Measurements from ENCODE around the gene MMAA.
"Not testable (repeated sequence)": the region's sequence is repeated elsewhere in the genome, so short reads cannot be mapped to it uniquely, and the experiment has no call there.

The MMAA gene

DNA sequence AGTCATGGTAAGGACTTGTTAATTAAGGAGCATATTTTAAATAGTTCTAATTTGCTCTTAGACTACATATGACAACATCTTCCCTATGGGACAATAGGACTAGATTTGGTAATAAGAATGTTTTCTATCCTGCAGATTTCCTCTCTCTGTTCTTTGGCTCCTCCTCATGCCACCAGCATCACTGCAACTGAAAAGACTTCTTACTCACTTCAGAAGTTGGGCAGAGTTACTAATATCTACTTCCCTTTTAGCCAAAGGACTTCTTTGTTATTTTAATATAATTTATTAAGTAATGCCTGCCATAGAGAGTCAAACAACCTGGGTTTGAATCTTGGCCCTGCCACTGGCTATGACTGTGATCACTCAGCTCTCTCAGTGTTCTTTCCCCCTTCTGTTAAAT lies 16.4 kb downstream of the MMAA start:
- DNase-seq = no peak

DNA sequence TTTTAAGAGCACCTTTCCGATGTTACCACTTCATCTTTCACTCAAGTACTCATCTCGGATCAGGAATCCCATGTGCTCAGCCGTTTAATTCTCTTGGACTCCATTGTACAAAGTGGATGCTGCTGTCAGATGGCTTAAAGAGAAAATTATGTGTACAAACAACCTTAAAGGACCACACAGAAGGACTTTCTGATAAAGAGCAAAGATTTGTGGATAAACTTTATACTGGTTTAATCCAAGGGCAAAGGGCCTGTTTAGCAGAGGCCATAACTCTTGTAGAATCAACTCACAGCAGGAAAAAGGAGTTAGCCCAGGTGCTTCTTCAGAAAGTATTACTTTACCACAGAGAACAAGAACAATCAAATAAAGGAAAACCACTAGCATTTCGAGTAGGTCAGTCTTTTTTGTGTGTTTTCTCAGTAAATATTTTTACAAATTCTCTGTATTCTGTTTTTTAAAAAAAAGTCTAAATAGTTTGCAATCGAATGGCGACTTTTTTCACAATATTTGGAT lies 20.1 kb downstream of the MMAA start:
- no peak for DNase-seq

DNA sequence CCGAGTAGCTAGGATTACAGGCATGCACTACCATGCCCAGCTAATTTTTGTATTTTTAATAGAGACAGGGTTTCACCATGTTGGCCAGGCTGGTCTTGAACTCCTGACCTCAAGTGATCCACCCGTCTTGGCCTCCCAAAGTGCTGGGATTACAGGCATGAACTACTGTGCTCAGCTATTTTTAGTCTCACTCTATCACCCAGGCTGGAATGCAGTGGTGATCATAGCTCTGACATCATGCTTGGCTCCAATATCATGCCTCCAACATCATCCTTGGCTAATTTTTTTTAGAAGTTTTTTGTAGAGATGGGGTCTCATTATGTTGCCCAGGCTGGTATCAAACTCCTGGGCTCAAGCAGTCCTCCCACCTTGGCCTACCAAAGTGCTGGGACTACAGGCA lies 21.1 kb downstream of the MMAA start:
- DNase-seq = not testable (repeated sequence)

DNA sequence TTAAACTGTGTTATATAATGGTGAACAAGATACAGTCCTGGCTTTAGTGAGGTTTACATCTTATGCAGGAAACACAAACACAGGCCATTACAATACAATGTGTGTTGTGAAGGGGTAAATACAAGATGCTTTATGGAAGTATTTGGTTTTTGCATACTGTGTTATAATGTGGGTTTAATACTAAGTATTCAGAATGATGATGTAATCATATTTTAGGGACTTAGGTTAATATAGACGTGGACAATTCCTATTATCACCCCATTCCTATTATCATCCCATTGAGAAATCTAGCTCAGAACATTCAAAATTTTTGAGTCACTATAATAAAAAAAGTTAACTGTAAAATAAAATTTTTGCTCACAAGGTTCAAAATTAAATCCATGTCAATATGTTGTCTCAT lies 24.1 kb downstream of the MMAA start:
- DNase-seq = no peak

DNA sequence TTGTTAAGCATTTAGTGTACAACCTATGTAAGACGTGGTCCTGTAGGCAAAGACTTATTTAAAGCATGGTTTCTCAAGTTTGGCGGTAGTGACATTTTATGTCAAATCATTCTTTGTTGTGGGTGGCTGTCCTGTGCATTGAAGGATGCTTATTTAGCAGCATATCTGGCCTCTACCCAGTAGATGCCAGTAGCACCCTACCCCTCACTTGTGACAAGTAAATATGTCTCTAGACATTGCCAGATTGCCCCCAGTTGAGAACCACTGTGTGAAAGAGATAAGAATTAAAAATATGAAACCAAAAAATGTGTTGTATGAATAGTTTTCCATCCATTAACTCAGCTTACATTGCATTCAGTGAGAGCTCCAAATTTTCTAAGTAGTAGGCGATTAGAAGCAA lies 25.5 kb downstream of the MMAA start:
- DNase-seq = no peak

DNA sequence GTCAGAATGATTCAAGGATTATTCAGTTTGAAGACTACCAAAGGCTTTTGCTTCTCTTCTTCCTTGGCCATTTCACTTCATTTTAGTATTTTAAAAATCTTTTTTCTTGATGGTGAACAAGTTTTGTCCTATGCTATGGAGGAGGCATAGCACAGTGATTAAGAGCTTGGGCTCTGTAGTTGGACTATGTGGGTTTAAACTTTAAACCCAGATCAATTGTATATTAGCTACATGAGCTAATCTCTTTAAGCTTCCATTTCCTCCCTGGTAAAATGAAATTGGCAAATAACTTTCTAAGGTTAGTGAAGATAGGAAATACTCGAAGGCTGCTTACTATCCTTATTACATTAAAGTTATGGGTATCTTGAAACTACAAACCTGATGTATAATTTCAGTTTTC lies 37.0 kb downstream of the MMAA start:
- DNase-seq = no peak

DNA sequence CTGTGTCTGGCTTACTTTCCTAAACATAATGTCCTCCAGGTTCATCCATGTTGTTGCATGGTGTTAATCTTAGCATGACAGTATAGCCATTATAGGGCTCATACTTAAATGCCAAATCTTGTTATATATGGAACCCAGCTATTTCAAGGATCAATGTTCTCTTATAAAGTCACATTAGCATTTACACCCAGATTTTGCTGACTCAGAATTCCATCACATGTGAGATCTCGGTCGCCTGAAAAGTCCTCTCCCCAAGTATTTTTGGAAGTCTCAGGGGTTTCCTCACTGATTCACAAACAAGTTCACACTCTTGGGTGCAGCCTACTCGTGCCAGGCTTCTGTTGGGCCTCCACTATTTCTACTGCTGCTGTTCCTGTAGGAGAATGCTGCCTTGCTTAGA lies 40.9 kb downstream of the MMAA start:
- DNase-seq = no peak

DNA sequence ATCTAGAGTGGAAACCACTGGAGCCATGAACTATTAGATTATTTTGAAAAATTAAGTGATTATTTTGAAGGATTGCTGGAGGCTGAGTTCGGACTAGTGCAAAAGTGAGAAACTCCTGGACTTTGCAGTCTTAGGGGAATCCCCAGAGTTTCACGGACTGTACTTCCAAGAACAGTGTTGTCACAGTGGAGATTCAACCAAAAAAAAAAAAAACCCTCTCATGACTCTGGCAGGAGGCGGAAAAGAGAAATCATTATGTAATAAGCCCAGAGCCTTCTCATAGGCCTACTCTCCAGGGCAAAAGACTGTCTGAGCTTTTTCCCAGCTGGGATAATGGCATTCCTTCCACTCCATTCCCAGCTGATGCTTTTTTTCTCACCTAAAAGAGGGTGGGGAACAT lies 44.0 kb downstream of the MMAA start:
- no peak for DNase-seq

DNA sequence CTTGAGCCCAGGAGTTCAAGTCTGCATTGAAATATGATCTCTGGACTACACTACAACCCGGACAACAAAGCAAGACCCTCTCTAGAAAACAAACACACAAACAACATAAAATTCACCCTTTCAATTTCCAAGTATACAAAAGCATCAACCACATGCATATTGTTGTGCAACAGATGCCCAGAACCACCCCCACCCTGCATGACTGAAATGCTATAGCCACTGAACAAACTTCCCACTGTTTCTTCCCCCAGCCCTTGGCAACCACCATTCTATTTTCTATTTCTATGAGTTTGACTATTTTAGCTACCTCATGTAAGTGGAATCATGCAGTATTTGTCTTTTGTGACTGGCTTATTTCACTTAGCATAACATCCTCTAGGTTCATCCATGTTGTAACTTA lies 46.6 kb downstream of the MMAA start:
- DNase-seq = no peak

DNA sequence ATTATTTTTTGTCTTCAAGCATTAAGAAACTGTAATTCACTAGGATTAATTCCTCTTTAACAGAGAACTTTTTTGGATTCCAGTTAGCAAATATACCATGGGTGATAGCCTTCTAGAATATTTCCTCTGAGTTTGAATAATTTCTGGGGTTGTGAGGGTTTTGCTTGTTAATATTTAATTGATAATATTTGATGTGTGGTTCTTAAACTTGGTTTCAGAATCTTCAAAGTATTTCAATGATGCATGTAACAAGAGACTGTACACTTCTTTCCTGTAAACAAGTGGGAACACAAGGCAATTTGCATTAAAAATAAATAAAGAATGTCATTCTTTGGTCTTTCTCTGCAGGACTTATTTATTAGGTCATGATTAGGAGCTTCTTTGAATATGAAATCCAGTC lies 51.2 kb downstream of the MMAA start:
- DNase-seq = no peak

DNA sequence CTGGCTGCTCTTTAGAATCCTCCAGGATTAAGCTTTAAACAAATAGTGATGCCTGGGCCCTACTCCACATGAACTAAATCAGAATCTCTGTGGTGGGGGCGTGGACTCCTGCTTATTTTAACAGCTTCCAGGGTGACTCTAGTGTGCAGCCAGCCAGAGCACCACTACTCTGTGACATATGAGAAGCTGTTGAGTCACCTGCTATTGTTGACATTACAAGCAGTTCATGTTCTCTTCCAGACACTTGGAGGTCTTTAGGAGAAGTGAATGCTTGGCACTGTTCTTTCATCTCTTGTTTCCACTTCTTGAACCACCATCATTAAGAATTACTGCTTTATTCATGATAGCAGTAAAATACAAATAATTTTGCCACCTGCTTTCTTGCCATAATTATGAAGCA lies 60.3 kb downstream of the MMAA start:
- no peak for DNase-seq

DNA sequence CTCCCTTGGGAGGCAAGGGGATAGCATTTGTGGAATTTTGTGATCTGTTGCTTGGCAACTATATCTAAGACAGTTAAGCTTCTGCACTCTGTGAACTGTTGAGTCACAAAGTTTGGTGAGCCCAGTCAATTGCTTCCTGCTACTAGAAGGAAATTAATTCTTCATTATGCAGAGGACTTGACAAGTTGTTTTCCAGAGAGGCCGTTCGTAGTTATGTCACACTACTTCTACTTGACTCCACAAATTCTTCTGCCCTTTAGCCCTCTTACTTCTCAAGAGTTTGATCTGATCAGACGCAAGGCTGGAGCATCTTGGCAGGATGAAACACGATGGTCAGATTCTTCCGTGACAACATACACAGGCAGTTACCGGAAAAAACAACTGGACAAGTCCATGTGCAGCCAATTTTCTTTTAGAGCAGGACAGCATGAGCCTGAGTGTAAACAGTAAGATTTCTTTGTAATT lies 60.8 kb downstream of the MMAA start, which contains the start of gene C4orf51:
C4orf51 (plus strand) TSS at position 156 of the 465 bp plus-strand sequence; CDS start at position 214, 58 bp downstream.
- DNase-seq = no peak

DNA sequence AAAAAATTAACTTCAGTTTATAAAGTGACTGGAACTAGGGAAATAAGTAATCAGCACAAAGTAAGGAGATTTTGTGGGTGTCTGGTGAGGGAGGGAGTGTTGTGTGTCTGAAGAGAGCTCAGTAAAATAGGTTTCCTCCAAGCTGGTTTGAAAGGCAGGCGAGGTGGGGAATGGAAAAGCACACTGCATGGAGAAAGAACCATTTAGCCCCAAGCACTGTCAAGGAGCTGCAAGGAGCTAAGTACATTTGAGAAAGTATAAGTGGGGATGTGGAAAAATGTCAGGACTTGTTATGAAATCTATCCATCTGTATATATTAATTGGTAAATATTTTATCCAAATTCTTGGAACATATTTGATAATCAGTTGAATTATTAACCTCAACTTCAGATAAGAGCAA lies 61.7 kb downstream of the MMAA start:
- no peak for DNase-seq

DNA sequence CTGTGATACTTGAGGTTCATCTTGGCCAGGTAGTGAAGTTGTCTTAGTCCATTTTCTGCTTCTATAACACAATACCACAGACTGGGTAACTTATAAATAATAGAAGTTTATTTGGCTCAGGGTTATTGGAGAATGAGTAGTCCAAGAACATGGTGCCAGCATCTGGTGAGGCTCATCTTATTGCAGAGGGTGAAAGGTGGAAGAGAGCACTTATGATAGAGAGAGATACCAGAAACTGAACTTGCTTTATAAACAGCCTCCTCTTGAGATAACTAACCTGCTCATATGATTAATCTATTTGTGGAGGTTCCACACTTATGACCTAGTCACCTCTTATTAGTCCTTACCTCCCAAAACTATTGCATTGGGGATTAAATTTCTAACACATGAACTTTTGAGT lies 62.3 kb downstream of the MMAA start:
- DNase-seq = no peak

DNA sequence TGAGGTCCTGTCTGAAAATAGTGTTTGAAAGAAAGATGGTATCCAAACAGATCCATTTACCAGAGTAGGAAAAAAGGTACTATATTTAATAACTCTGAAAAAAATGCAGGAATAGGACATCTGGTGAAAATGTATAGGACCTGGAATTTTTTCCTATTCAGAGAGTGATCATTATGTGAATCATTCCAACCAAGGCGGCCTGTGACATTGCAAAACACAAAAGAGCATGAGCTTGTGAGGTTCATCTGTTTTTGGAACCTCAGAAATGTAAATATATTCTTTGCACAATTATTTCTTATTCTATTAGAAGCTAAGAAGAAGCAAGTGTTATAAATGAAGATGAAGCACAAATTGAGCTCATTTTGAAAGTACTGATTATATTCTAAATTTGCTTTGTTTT lies 62.8 kb downstream of the MMAA start:
- no peak for DNase-seq

DNA sequence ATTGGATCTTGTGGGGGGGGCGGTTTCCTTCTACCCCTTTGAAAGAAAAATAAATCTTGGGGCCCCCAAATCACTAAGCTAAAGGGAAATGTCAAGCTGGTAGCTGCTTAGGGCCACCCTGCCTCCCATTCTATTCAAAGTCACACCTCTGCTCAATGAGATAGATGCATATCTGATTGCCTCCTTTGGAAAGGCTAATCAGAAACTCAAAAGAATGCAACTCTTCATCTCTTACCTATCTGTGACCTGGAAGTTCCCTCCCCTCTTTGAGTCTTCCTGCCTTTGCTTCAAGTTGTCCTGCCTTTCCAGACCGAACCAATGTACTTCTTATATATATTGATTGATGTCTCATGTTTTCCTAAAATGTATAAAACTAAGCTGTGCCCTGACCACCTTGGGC lies 67.8 kb downstream of the MMAA start:
- no peak for DNase-seq

DNA sequence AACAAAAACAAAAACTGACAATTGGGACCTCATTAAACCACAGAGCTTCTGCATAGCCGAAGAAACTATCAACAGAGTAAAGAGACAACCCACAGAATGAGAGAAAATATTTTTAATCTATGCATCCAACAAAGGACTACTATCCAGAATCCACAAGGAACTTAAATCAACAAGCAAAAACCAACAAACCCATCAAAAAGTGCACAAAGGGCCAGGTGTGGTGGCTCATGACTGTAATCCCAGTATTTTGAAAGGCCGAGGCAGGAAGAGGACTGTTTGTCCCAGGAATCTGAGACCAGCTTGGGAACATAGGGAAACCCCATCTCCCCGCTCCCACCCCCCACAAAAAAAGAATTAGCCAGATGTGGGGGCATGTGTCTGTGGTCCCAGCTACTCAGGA lies 71.4 kb downstream of the MMAA start:
- no peak for DNase-seq

DNA sequence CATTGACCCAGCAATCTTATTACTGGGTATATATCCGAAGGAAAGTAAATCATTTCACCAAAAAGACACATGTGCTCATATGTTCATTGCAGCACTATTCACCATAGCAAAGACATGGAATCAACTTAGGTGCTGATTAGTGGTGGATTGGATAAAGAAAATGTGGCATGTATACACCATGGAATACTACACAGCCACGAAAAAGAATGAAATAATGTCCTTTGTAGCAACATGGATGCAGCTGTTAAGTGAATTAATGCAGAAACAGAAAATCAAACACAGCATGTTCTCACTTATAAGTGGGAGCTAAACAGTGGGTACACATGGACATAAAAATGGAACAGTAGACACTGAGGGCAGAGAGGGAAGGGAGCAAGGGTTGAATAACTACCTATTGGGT lies 72.2 kb downstream of the MMAA start:
- DNase-seq = not testable (repeated sequence)

DNA sequence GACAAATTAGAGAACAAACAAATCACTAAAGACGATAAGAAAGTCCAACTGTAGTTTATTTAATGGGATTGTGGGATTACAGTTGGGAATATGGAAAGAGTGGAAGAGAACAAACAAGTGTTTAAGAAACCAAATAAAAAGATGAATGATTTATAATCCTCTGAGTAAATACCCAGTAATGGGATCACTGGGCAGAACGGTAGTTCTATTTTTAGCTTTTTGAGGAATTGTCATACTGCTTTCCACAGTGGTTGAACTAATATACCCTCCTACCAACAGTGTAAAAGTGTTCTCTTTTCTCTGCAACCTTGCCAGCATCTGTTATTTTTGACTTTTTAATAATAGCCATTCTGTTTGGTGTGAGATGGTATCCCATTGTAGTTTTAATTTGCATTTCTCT lies 75.7 kb downstream of the MMAA start:
- DNase-seq = no peak

DNA sequence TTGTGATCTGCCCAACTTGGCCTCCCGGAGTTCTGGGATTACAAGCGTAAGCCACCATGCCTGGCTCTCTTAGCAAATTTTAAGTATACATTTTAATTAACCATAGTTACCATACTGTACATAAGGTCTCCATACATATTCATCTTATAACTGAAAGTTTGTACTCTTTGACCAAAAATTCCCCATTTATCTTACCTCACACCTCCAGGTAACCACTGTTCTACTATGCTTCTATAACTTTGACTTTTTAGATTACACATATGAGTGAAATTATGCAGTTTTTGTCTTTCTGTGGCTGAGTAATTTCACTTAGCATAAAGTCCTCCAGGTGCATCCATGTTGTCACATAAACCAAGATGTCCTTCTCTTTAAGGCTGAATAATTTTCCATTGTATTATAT lies 78.1 kb downstream of the MMAA start:
- no peak for DNase-seq

DNA sequence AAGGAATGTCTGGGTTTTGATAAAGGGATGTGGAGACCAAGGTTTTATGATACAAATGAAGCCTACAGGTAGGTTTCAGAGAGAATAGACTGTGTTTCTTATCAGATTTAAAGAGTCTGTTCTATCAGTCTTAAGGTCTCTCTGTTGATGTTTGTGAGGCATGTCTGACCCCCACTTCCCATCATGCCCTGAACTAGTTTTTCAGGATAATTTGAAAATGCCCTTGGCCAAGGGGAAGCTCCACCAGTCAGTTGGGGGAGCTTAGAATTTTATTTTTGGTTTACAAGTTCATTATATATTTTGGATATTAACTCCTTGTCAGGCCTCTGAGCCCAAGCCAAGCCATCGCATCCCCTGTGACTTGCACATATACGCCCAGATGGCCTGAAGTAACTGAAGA lies 79.3 kb downstream of the MMAA start:
- DNase-seq = no peak

DNA sequence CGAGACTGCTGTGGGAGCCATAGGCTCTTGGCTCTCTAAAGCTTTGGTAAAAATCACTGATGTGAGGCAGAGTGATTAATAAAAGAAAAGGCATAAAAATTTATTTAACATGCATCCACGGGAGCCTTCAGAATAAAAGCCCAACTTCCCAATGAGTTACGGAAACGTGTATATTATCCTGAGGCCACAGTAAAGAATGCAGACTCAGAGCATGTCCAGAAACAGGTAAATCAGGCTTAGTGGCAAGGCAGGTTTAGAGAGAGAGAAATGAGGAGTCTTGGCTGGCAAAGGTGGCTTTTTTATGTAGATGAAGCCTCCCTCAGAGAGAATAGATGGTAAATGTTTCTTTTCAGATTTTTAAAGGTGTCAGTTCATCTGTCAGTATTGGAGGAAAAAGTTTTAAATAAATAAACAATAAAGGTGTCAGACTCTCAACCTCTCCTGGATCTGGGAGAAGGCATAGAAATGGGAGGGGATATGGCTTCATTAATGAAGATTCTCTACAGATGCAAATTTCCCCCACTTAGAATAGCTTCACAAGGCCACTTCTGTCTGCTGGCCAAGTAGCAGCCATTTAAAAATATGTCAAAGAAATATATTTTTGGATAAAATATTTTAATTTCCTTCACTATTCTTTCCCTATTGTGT lies 84.8 kb downstream of the MMAA start:
- no peak for DNase-seq

DNA sequence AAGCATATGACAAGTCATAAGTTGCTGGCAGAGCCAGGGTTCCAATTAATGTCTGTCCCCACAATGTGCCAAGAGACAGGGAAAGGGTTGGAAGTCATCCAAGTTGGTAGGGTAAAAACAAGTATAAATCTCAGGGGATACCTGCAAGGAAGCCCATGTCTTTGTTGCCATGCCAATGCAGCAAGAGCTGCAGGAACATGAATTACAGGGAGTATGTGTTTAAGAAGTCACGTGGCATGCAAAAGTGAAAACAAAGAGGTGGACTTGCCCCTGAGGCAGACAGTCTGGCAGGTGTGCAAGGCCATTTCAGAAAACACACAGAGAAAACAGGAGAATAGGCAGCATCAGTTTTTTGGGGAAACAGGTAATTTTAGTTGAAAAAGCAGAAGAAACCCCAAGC lies 90.2 kb downstream of the MMAA start:
- no peak for DNase-seq
